Activated CD4-positive, alpha-beta T cell treated with anti-CD3 and anti-CD28 coated beads for 1 hour (primary cell): Measurements from ENCODE around the gene TMED10.
"Not testable (repeated sequence)": the region's sequence is repeated elsewhere in the genome, so short reads cannot be mapped to it uniquely, and the experiment has no call there.

Experiments
- DNase-seq: peaks from one replicate; pipeline ENCODE4 v3.0.0-alpha.2; 2020

Gene TMED10

DNA sequence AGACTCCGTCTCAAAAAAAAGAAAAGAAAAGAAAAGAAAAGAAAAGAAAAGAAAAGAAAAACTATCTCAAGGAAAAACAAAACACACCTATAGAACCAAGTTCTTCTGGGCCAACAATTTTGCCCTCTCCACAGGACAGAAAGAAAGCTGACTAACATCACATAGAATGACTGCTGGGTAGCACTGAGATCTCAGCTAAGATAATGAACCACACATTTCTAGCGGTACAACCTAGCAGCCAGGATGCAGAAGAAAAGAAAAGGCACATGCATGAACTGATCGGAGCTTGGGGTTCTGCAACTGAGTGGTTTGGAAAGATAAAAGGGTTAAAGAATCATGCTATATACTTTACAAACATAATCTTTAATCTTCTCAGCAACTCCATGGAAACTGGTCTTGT lies 19.5 kb downstream of the TMED10 start:
- no peak for DNase-seq

DNA sequence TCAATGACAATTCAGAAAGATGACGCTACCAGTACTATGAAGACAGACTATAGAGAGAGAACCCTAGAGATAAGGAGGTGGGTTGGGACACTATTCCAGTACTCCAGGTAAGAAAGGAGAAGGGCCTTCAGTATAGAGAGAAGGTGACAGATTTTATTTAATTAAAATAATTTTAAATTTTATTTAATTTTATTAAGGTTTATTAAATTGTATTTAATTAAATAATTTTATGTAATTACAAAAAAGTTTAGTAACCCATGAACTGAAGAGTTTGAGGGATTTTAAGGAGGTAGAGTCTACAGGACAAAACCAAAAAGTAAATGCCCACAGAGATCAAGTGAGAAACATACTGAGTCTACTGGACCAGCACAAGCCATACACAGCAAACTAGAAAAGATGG lies 20.3 kb downstream of the TMED10 start:
- no peak for DNase-seq

DNA sequence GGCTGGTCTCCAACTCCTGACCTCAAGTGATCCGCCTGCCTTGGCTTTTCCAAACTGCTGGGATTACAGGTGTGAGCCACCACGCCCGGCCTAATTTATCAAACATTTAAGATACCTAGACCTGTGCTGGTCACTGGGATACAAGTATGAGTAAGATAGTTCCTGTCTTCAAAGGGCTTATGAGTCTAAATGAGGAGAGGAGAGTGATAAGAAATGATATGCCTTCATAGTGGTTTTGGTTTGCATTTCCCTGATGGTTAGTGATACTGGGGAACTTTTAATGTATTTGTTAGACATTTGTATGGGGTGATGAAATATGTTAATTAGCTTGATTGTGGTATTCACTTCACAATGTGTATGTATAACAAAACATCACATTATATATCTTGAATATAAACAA lies 21.2 kb downstream of the TMED10 start:
- no peak for DNase-seq

DNA sequence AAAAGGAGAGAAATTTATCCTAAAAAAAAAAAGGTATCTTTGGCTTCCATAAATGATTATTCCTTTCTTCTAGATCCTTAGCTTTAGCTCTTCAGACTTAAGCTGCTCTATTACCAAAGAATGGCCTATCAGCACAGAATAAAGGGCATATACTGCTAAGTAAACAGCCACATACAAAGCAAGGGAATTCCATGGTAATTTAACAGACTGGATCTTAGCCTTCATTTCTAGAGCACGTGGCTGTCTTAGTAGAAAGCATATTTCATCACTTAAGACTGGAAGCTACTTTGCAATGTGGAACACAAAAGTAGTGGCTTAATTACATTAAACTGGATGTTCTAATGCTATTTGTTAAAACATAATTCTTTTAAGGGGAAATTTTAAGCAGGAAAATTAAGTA lies 23.1 kb downstream of the TMED10 start:
- DNase-seq: no peak

DNA sequence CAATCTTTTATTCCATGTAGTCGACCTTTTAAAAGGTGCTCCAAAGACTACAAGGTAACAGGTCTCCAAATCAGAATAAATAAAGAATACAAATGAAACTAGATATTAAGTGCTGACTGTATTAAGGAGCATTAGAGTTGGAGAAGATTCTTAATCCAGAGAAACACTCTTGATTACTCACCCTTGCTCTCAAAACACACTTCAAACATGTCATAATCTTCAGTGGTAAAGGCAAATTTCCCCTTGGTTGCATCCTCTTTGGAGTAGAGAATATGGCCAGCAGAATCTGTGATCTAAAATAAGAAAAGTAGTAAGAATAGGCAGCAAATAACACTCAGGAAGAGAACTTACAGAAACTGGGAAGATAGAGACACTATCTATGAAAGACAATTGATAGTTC lies 24.6 kb downstream of the TMED10 start:
- no peak for DNase-seq

DNA sequence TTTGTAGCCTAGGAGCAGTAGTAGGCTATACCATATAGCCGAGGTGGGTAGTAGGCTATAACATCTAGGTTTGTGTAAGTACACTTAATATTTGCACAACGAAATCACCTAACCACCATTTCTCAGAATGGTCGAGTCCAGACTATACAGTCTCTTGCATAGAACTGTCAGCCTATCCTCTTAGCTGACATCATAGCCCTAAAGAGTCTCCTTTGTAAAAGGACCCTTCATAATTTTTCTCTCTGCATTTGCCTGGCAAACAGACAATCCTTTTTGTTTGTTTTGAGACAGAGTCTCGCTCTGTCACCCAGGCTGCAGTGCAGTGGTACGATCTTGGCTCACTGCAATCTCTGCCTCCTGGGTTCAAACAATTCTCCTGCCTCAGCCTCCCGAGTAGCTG lies 25.8 kb downstream of the TMED10 start:
- not testable (repeated sequence) for DNase-seq

DNA sequence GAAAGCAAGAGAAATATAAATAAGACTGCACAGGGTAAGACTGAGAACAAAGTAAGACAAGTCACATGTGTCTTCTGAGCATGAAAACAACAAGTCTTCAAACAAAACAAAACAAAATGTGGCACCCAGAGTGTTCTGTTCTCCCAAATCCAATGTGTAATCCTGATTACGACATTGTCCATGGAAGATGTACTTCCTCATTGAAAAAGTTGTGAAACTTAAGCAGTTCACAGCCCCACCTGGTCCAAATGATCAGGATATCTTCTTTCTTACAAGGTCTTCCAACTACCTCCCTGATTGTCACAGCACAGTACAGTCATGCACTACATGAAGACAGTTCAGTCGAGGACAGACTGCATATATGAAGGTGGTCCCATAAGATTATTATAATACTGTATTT lies 26.3 kb downstream of the TMED10 start:
- DNase-seq: no peak

DNA sequence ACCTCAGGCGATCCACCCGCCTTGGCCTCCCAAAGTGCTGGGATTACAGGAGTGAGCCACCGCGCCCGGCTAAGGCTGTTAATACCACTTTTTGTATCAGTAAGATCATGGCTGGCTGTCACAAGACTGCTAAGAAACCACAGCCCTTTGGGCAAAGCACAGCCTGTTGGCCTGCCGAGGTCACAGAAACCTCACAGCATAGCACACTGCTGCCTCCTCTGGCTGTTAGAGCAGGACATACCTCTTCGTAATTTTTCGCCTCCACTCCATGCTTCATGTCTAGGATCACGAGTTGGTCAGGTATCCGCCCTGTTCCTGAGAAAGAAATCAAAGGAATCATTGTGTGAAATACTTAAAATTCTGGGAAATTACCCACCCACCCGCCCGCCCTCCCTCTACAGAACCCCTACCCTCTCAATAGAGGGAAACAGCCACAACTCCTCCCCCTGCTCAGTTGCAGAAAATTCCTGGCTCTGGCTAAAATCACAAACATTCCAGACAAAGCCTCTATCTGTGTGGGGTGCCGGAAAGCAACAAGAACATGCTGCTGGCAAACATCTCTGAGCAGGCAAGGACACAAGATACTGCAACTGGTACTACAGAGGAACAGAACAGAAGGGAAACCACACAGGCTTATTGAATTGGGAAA lies 28.9 kb downstream of the TMED10 start:
- DNase-seq: no peak

DNA sequence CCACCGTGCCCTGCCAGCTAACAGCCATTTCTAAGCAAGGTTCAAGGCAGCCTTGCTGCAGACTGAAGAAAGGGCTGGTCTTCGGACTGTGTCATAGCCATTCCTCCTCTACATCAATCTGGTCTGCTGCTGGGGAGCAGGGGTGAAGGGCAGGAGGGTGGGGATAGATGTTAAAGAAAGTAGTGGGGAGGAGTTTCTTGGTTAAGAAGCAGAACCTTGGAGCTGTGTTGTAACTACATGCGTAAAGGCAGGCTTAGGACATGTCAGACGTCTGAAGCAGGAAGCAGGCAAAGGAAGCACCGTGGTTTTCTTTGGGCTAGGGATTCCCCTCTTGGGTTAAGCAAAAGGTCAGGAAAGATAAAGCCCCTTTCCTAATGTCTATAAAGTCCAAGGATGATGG lies 31.5 kb downstream of the TMED10 start:
- no peak for DNase-seq

DNA sequence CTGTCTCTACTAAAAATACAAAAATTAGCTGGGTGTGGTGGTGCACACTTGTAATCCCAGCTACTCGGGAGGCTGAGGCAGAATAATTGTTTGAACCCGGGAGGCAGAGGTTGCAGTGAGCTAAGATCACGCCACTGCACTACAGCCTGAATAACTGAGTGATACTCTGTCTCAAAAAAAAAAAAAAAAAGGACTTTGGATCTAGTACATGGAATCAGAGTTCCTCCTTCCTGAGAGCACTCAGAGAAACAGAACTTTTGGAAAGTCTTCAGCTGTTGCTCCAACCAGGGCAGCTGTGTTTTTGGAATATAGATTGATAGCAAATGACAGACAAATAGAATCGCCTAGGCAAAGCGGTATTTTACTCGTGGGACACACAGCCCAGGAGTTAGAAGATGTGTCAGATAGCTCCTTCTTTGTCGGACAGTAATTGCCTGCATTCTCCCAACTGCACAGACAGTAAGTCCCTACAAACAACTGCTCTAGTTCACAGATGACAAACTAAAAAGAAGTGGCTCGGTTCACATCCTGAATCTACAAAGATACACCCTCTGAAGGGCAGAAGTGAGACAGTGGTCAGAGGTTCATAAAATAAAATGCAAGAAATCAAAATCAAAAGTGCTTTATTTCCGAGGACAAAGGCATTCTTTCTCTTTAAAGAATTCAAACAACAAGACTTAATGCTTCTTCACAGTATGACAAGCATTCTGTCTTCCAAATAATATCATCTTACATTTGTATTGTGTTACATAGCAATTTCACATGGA lies 32.5 kb downstream of the TMED10 start:
- no peak for DNase-seq

DNA sequence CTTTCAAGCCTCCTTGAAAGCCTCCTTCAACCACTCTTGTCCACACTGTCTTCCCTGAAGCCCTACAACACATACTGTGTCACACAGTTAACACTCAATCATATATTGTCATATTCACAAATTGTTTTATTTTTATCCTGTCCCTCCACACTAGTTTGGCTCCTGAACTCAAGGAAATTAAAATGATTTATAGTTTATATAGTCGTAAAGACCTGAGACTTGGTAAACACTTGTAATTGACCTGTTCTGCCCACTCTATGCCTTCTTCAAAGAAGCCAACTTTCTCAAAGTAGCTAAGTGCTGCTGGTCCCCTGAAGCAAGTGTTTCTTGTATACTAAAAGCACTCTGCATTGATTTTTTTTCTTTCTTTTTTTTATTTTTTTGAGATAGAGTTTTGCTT lies 33.9 kb downstream of the TMED10 start:
- no peak for DNase-seq

DNA sequence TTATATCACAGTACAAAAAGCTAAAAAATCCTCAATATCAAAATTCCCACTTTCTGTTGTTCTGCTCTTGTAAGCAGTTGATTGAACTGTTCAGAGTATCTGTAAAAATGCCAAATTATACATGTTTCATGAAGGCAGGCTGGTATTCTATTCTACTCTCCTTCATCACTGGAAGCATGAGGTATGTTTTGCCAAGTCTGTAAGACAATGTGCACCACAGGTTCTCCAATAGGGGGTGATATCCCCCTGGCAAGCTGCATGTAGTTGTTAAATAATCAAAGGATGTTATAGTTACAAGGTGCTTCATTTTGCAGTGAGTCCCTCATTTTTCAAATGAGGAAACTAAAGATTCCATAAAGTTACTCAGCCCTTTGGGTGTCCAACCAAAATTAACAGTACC lies 34.4 kb downstream of the TMED10 start:
- DNase-seq: no peak

DNA sequence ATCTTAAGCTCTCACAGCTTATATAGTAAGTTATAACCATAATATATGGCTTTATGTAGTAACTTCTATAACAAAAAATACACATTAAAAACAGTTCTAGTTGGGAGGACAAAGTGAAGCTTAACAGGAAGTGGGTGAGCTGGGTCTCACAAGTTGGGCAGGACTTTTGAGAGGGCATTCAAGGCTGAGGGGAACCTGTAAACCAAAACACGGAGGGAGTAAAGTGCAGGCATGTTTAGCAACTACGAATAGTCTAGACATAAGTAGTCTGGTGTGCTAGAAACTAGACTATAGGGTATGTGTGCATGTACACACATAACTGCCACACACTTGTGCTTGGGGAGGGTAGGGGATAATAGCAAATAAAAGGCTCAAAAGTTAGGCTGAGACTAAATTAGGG lies 35.4 kb downstream of the TMED10 start:
- DNase-seq: no peak

DNA sequence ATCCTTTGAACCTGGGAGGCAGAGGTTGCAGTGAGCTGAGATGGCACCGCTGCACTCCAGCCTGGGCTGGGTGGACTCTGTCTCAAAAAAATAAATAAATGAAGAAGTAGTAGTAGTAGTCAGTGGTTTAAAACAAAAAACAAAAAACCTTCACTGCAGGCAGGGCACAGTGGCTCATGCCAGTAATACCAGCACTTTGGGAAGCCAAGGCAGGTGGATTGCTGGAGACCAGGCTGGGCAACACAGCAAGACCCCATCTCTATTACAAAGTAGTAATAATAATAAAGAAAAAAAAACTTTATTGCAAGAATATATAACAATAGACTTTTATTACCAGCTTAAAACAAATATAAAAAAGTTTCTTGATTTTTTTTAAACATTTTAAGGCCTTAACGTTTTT lies 35.8 kb downstream of the TMED10 start:
- no peak for DNase-seq

DNA sequence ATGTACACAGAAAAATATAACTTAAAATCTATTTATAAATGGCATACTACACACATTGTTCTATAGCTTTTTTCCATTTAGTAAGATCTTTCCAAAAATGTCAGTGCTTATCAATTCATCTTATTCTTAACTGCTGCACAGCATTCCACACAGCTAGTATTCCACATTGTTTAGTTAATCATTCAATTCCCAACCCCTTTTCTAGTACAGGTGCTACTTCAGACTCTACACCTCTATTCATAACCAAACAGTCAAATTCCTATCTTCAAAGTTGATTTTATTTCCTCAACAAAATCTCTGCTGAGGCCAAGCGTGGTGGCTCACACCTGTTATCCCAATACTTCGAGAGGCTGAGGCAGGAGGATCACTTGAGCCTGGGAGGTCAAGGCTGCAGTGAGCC lies 37.2 kb downstream of the TMED10 start:
- DNase-seq: no peak

DNA sequence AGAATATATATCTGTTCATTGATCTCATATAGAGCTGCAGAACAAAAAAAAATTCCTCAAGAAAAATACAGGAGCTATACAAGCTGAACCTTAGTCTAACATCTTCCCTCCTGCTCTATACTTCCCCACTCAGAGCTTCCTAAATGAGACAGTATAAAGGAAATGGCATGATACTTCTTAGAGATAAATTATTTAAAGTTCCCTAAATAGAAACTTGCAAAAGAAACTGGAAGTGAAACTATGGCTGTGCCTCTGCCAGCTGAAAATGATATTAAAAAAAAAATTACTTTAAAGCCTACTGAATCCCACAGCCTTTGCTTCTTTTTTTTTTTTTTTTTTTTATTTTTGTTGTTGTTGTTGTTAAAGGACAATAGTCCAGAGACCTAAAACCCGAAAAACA lies 37.9 kb downstream of the TMED10 start:
- no peak for DNase-seq

DNA sequence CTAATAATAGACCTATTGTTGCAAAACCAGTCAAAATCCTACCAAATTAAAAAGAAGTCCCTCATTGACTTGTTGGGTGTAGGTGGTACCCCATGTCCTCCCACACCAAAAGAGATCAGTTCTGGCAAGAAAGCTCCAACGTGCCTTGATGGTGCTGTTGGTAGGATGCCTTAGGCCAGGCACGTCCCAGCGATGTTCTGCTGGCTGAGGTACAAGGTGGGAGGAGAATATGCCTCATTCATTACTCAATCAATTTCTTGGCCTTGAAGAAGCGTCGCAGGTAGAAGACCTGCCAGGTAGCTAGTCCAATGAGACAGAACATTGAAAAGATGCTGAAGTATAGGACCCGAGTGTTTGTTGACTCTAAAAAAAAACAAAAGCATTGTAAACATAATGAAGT lies 41.8 kb downstream of the TMED10 start:
- no peak for DNase-seq

DNA sequence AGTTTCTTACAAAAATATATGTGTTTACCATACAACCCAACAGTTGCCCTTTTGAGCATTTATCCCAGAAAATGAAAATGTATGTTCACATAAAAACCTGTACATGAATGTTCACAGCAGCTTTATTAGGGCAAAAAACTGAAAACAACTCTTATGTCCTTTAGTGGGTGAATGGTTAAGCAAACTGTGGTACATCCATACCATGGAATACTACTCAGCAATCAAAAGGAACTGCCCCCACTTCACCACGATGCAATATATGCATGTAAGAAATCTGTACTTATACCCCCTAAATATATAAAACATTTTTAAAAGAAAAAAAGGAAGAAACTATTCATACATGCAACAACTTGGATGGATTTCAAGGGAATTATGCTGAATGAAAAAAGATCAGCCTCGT lies 42.8 kb downstream of the TMED10 start:
- no peak for DNase-seq

DNA sequence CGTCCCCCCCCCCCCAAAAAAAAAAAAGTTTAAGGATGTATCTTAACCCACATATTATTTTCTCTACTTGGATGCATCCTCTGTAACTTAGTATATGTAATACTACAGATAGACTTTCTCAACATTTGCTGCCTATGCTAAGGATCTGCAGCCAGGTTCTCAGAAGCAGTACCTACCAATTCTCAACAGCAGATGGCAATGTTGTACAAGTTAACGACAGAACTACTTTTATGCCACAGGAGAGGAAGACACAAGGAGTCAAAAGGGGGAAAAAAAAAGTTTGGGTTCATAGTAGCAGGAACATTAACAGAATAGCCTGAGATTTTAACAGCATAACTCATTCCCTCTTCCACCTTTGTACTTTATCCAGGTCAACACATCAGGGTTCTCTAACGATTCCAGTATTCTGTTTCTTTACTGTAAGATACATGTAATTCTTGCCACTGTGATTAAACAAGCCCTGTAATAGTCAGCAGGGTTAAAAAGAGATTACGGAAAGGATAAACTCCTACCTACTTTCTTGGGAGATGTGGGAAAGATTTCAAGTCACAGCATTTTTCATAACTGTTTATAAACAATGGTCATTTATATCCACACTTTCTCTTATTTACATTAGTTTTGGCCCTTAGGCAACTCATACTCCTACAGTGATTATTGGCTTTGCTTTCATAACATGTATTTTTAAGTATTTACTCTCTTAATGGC lies 43.9 kb downstream of the TMED10 start:
- no peak for DNase-seq

DNA sequence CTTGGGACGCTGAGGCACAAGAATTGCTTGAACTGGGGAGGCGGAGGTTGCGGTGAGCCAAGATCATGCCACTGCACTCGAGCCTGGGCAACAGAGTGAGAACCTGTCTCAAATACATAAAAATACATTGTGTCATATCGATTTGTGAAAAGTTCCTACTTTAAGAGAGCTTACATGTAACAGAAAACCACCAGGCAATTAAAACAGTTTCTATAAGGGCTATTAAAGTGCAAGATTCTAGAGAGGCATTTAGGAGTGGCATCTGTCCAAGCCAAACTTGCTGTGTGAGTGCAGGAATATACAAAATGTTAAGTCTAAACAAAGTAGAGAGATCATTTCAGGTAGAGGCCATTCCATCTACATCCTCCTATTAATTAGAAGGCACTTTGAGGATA lies 47.8 kb downstream of the TMED10 start:
- no peak for DNase-seq

DNA sequence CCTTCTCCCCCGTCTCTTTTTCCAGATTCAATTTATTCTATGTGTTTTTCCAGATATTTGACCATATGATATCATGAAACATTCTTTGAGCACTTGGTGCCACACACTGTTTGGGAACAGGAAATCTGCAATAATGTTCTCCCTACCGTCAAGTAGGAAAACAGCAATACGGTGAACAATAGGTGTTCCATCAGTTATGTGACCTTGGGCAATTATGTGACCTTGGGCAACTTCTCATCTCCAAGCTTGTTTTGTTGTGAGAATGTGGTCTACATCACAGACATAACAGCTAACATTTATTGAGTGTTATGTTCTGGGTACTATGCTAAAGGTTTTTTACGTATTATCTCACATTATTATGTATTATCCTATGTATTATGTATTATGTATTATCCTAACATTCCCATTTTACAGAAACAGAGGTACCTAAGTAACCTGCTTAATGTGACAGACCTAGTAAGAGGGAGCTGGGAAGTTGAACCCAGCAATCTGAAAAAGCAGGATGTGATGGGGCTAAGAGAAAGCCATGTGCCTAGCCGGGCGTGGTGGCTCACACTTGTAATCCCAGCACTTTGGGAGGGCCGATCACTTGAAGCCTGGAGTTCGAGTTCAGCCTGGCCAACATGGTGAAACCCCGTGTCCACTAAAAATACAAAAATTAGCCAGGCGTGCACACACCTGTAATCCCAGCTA lies 48.4 kb downstream of the TMED10 start:
- no peak for DNase-seq

DNA sequence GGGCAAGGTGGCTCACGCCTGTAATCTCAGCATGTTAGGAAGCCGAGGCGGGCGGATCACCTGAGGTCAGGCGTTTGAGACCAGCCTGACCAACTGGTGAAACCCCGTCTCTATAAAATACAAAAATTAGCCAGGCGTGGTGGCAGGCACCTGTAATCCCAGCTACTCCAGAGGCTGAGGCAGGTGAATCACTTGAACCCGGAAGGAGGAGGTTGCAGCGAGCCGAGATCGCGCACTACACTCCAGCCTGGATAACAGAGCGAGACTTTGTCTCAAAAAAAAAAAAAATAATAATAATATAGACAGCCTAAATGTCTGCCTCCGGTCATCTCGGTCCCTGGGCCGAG lies 49.0 kb downstream of the TMED10 start:
- DNase-seq: not testable (repeated sequence)

DNA sequence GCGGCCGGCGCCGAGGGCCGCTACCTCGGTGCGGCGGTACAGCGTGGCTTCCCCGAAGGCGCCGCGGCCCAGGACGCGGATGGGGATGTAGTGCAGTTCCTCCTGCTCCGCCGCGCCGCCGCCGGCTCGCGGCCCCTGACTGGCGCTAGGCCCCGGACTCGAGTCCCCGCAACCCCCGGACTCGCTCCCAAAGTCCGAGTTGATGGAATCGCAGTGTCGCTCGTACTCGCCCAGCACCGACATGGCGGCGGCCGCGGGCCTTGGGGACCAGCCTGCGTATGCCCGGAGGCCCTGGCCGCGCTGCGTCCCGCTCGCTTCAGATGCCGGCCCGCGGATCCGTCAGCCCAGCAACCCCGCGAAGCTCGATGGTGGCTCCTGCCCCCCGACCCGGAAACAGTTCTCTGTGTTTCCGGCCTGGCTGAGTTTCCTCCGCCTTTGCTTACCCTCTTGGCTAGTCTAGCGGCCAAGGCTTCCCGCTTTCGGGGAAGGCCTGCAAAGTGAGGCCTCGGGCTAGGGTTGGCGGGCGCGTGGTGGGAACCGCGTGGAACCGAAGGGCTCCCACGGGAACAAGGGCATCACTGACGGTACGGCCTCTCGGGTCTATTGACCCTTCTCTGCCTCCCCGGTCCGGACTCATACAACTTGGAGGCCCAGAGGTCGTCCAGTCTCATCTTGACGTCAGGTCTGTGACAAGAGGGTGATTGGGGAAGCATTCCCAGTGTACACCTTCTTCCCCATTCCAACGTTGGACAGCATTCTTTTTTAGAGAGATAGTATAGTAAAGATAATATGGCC lies 49.5 kb downstream of the TMED10 start, which contains the start of gene NEK9:
Gene NEK9, minus strand, starts transcription at position 370 of the 795 bp plus-strand sequence. Its CDS starts 127 bp downstream, at position 243.
- peak; percentile 84 for DNase-seq
